Stimulated activated CD8-positive, alpha-beta memory T cell treated with anti-CD3 and anti-CD28 coated beads, Interleukin-12 subunit alpha, Interleukin-12 subunit beta, amount 100 ng/mL, for 1 hour (primary cell): ENCODE data around the gene B4GALNT1.
"Not testable (repeated sequence)": the region's sequence is repeated elsewhere in the genome, so short reads cannot be mapped to it uniquely, and the experiment has no call there.

Experiments used
- DNase-seq: peaks from one replicate; pipeline ENCODE4 v3.0.0-alpha.2; 2020; ENCODE audit warnings: low read depth

B4GALNT1 gene

GRCh38 chr12:57637364-57637763 is 4.4 kb upstream of the B4GALNT1 start:
- no peak for DNase-seq

GRCh38 chr12:57636731-57637130 is 3.7 kb upstream of the B4GALNT1 start:
- not testable (repeated sequence) for DNase-seq

- no peak for DNase-seq
These were observed 686 bp downstream of the B4GALNT1 start for GRCh38 chr12:57632073-57632957.

GRCh38 chr12:57631566-57632072 is 1.4 kb downstream of the B4GALNT1 start:
- no peak for DNase-seq

GRCh38 chr12:57630891-57631433 is 2.0 kb downstream of the B4GALNT1 start:
- no peak for DNase-seq

- no peak for DNase-seq
These were observed 3.0 kb downstream of the B4GALNT1 start for GRCh38 chr12:57629897-57630471.

GRCh38 chr12:57628280-57629191 is 4.5 kb downstream of the B4GALNT1 start:
- no peak for DNase-seq

- DNase-seq, result no peak
These were observed 5.3 kb downstream of the B4GALNT1 start for GRCh38 chr12:57627501-57628279.

GRCh38 chr12:57626921-57627445 is 6.0 kb downstream of the B4GALNT1 start:
- no peak for DNase-seq

GRCh38 chr12:57626111-57626920 is 6.7 kb downstream of the B4GALNT1 start:
- no peak for DNase-seq

- DNase-seq, result no peak
These were observed 7.6 kb downstream of the B4GALNT1 start for GRCh38 chr12:57625261-57626032.

- DNase-seq, result no peak
These were observed 8.4 kb downstream of the B4GALNT1 start for GRCh38 chr12:57624441-57625220.

GRCh38 chr12:57623811-57624390 is 9.1 kb downstream of the B4GALNT1 start:
- DNase-seq, result no peak

- DNase-seq, result no peak
These were observed 9.6 kb downstream of the B4GALNT1 start for GRCh38 chr12:57623385-57623784.

- DNase-seq, result no peak
These were observed 10.4 kb downstream of the B4GALNT1 start for GRCh38 chr12:57622293-57623245.

- peak; percentile 39 for DNase-seq
These were observed 11.3 kb downstream of the B4GALNT1 start for GRCh38 chr12:57621497-57622292.
